H1 (cell line): ENCODE measurements around the gene RNF2. TPM values are rescaled to one million over a fixed set of nuclear protein-coding genes. Genes with fewer than 3 reads are reported as not detected.

Source experiments
- BRCA1 ChIP-seq: IDR thresholded peaks from 2 replicates; pipeline ENCODE4 v1.6.1; 2012; ENCODE audit warnings: low read depth, low read length, improper control_type of control experiment
- CBX5 ChIP-seq: fragments of 300-800, 300-1000 bp; sonication (generic); IDR thresholded peaks from 2 replicates; pipeline ENCODE4 v1.7.1; 2016; ENCODE audit warnings: antibody characterized with exemption, low read length, low read depth
- CHD2 ChIP-seq: IDR thresholded peaks from 2 replicates; pipeline ENCODE4 v1.6.1; 2012; ENCODE audit warnings: low read length, improper control_type of control experiment
- CREB1 ChIP-seq: IDR thresholded peaks from 2 replicates; pipeline ENCODE4 v1.6.1; 2012; ENCODE audit warnings: inconsistent platforms
- JUN ChIP-seq: IDR thresholded peaks from 2 replicates; pipeline ENCODE4 v1.6.1; 2011; ENCODE audit warnings: low read depth, mild to moderate bottlenecking, improper control_type of control experiment, low read length
- JUND ChIP-seq: IDR thresholded peaks from 2 replicates; pipeline ENCODE4 v1.6.1; 2011; ENCODE audit warnings: mild to moderate bottlenecking, improper control_type of control experiment, low read length
- NANOG ChIP-seq: IDR thresholded peaks from 2 replicates; pipeline ENCODE4 v1.6.1; 2011; ENCODE audit warnings: low read length, low read depth, mild to moderate bottlenecking, inconsistent platforms; ENCODE audit not compliant: insufficient read depth, poor library complexity, severe bottlenecking
- POU5F1 ChIP-seq: IDR thresholded peaks from 2 replicates; pipeline ENCODE4 v1.6.1; 2011; ENCODE audit warnings: low read depth, mild to moderate bottlenecking, low read length, moderate library complexity
- TBP ChIP-seq: IDR thresholded peaks from 2 replicates; pipeline ENCODE4 v1.6.1; 2011; ENCODE audit warnings: low read depth, low read length, improper control_type of control experiment
- polyA plus RNA-seq, 7 experiments: library from polyadenylated mRNA; depleted of rRNA in 3 of 7; stranded (reverse) in 5 of 7; unstranded in 2 of 7; fragments of >200 nt in 5 of 7; fragments of 200-250 nt in 2 of 7; gene quantifications; 1 replicate in 5 of 7; 2 replicates in 1 of 7; 4 replicates in 1 of 7; pipeline versions ENCODE4 v1.2.1 to v1.2.3, GENCODE V29; 2011 to 2013; ENCODE audit warnings: missing spikeins in 2 of 7, mixed read lengths in 2 of 7
- total RNA-seq: library from RNA; stranded (reverse); fragmentation: NEBNext Ultra II Directional; extraction: Animal tissue kit (Norgen Biotek cat#: 25700); gene quantifications from 2 replicates; pipeline ENCODE4 v1.2.1, GENCODE V29; 2021

Gene RNF2
- total and polyA plus RNA-seq, 2 of the 8 experiments (the other 6 are each of a cell fraction or from before 2014, with no cell fraction given): 28.9 to 58.9 TPM

DNA sequence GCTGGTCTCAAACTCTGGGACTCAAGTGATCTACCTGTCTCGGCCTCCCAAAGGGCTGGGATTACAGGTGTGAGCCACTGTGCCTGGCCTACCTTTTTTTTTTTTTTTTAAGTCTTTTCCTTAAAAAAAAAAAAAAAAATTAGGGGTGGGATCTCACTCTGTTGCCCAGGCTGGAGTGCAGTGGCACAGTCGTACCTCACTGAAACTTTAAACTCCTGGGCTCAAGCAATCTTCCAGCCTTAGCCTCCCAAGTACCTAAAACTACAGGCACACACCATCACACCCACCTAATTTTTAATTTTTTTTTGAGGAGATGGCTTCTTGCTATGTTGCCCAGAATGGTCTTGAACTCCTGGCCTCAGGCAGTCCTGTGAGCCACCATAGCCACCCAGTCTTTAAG lies 38.5 kb downstream of the RNF2 start (continued):
- TF ChIP-seq CBX5 (no peak), NANOG (no peak), POU5F1 (no peak), CREB1 (no peak), BRCA1 (no peak), CHD2 (no peak), JUN (no peak), JUND (no peak), TBP (no peak)
